GM12801 (cell line): ENCODE measurements around the gene CALM1.

Source experiments
- TF ChIP-seq, protein P1 (sequence below): IDR thresholded peaks from one replicate; pipeline ENCODE4 v1.5.1; 2011; ENCODE audit warnings: control low read depth; ENCODE audit not compliant: insufficient read length; ENCODE audit errors: extremely low read depth

The CALM1 gene

DNA sequence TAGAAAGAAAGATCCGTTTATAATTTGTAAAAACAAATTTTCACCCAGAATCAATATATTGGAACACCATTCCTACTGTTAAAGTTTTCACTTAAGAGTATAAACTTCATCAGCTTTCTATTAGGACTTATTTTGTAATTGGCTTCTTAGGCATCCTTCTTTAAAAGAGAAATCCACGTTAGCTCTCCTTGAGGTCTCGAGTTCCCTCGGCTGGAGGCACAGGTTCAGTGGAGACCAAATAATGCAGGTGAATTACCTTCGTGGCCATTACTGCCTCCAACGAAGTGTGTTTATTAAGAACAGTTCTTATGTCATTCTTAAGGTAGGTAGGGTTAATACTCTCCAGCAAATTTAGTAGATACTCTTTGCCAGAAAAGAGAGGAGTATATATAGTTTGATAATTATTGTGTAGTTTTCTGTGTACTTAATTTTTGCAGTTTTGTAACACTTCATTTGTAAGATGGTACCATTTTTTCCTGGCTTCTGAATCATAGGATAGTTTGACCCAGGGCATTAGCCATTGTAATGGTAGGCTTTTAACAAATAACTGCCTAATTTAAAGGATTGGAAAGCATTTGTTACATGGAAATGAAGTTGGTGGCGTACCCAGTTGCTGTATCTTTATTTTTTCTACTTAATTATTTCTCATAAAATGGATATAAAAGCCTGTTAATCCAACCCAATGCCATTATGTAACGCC is 2.2 kb downstream of the CALM1 start:
- TF ChIP-seq, protein P1, sequence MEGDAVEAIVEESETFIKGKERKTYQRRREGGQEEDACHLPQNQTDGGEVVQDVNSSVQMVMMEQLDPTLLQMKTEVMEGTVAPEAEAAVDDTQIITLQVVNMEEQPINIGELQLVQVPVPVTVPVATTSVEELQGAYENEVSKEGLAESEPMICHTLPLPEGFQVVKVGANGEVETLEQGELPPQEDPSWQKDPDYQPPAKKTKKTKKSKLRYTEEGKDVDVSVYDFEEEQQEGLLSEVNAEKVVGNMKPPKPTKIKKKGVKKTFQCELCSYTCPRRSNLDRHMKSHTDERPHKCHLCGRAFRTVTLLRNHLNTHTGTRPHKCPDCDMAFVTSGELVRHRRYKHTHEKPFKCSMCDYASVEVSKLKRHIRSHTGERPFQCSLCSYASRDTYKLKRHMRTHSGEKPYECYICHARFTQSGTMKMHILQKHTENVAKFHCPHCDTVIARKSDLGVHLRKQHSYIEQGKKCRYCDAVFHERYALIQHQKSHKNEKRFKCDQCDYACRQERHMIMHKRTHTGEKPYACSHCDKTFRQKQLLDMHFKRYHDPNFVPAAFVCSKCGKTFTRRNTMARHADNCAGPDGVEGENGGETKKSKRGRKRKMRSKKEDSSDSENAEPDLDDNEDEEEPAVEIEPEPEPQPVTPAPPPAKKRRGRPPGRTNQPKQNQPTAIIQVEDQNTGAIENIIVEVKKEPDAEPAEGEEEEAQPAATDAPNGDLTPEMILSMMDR: no peak

- TF ChIP-seq, protein P1: peak; percentile 95
These were observed 3.0 kb downstream of the CALM1 start for GRCh38 chr14:90399541-90400444.

DNA sequence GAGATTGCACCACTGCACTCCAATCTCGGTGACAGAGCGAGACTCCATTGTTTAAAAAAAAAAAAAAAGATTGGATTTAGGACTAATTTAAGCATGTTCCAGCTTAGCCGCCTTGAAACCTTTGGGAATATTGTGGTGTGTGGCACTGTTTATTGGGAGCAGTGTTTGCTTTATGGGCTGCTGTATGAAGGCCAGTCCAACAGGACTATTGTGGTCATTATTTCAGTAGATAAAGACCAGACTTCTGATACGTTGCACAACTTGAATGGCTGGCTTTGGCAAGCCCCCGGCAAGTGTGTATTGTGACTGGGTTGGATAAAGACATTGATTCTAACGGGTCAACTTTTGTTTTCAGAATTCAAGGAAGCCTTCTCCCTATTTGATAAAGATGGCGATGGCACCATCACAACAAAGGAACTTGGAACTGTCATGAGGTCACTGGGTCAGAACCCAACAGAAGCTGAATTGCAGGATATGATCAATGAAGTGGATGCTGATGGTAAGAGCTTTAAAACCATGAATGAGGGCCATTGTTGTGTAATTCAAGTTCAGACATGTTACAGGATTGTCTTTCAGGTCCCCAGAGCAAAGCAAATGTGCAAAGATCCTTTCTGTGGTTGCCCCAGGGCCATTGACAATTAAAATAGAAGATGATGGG is 4.2 kb downstream of the CALM1 start:
- TF ChIP-seq, protein P1: no peak

DNA sequence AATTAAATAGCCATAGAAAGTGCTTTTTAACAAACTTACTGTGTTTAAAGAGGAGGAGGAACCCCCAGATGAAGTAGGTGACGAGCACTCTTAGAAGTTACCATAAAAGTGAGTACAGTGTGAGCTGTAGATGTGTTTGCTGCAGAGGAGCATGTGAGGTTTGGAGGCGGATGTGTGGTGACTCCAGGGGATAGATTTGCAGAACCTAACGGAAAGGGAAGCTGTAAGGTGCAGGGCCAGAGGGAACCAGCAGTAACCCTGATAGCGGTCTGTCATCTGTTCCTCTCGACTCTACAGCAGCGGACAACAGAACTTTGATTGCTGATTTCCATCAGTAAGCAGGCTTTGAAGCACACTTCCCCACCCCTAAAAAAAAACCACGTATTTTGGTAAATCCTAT is 5.2 kb downstream of the CALM1 start:
- TF ChIP-seq, protein P1: no peak

DNA sequence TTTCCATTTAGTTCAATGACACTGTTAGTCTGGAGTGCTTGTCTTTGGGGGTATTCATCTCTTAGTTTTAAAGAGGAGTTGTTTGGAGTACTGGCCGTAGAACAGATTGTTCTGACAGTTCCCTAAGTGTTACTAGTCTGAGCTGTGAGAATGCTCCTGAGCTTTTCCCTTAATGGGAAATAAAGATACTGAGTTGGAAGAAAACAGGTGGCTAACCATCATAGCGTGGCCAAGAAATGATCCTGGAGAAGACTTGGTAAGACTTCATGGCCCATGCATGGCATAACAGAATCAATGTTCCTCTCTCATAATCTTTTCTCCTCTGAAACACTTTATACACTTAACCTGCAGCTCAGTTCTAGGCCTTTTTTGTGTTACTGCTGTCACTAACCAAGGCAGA is 6.2 kb downstream of the CALM1 start:
- TF ChIP-seq, protein P1: no peak

- TF ChIP-seq, protein P1: no peak
These were observed 8.3 kb downstream of the CALM1 start for GRCh38 chr14:90405101-90405500.

- TF ChIP-seq, protein P1: no peak
These were observed 8.9 kb downstream of the CALM1 start for GRCh38 chr14:90405755-90406154.
